Subcutaneous adipose tissue (tissue), 4 donors: ENCODE measurements around the gene PARD3. TPM values are rescaled to one million over a fixed set of nuclear protein-coding genes. Genes with fewer than 3 reads are reported as not detected.

Experiments used
- total RNA-seq, 4 donors: library from RNA; depleted of rRNA; stranded (reverse); fragments of >200 nt; gene quantifications; one replicate each; pipeline ENCODE4 v1.1.0, GENCODE V29; 2016
- TF ChIP-seq, protein P1 (sequence below): fragments of 450-650 bp; IDR thresholded peaks from one replicate; pipeline ENCODE4 v1.5.1; 2016; ENCODE audit warnings: low read depth, mild to moderate bottlenecking, control low read depth, antibody characterized with exemption, moderate library complexity

Gene PARD3
- total RNA-seq, 4 donors from 2014 or later = 39.4 to 70.3 (median 45.0) TPM

DNA sequence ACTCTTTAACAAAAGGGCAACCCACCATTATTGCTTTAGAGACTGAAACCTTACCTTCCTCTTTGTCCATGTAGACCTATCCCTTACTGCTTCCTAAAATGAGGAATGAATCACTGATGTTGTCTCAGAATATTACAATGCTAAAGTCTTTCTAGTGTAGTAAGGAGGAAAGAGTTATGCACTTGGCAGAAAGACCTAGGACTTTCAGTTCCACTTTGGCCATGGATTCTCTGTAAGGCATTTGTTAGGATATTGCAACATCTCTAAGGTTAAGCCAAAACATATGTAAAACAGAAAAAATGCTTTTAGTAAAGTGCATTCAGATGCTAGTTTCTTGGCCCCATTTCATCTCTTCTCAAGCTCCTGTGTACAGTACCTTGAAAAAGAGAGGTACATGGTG lies 230.9 kb downstream of the PARD3 start:
- TF ChIP-seq, protein P1, sequence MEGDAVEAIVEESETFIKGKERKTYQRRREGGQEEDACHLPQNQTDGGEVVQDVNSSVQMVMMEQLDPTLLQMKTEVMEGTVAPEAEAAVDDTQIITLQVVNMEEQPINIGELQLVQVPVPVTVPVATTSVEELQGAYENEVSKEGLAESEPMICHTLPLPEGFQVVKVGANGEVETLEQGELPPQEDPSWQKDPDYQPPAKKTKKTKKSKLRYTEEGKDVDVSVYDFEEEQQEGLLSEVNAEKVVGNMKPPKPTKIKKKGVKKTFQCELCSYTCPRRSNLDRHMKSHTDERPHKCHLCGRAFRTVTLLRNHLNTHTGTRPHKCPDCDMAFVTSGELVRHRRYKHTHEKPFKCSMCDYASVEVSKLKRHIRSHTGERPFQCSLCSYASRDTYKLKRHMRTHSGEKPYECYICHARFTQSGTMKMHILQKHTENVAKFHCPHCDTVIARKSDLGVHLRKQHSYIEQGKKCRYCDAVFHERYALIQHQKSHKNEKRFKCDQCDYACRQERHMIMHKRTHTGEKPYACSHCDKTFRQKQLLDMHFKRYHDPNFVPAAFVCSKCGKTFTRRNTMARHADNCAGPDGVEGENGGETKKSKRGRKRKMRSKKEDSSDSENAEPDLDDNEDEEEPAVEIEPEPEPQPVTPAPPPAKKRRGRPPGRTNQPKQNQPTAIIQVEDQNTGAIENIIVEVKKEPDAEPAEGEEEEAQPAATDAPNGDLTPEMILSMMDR = no peak

- TF ChIP-seq, protein P1 = no peak
Measured at GRCh38 chr10:34581801-34582532, 233.1 kb downstream of the PARD3 start.

DNA sequence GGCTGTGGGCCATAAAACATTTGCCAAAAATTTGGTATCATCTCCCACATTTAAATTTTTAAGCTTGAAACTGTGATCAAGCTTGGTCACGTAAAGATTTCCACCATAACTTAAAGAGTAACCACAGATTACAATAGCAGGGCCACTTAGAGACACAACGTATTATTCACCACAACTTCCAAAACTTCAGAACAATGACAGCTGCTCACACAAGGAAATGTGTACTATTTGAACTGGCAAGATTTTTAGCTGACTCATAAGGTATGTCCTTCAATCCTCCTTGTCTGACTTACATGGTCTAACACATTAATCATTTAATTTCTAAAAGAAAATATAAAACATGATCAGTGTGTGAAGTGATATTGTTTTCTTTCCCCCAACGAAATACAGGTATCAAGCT lies 234.5 kb downstream of the PARD3 start:
- TF ChIP-seq, protein P1 = no peak

- TF ChIP-seq, protein P1 = no peak
Measured at GRCh38 chr10:34580214-34580613, 234.9 kb downstream of the PARD3 start.

GRCh38 chr10:34578468-34578867 lies 236.6 kb downstream of the PARD3 start:
- TF ChIP-seq, protein P1 = no peak

- TF ChIP-seq, protein P1 = no peak
Measured at GRCh38 chr10:34576797-34577196, 238.3 kb downstream of the PARD3 start.

DNA sequence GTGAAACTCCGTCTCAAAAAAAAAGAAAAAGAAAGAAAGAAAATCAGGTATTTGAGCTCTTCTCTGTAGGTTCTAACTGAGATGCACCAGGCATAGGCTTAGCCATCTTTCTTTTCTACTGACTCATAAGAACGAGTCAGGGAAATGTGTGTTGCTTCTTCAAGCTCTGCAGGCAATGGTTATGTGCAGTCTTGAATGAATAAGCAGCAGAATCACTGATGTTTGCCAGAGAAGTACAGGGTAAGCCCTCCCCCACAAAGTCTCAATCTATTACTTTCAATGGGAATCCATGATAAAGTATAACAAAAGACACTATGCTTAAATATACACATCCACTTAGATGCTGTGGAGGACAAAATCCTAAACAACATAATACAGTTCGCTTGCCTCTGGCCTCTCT lies 239.2 kb downstream of the PARD3 start:
- TF ChIP-seq, protein P1 = no peak
